DND-41 (cell line): ENCODE data around the gene MRPS18A.

ENCODE experiments used
- EZH2 ChIP-seq: IDR thresholded peaks from 3 replicates; pipeline ENCODE4 v1.6.1; 2012; ENCODE audit warnings: borderline replicate concordance, low read depth, mild to moderate bottlenecking, moderate library complexity, low read length, inconsistent platforms; ENCODE audit not compliant: severe bottlenecking
- TF ChIP-seq, protein P1 (sequence below): IDR thresholded peaks from 2 replicates; pipeline ENCODE4 v1.5.1; 2012; ENCODE audit warnings: borderline replicate concordance, low read length, moderate library complexity, mild to moderate bottlenecking; ENCODE audit not compliant: poor library complexity, severe bottlenecking; ENCODE audit errors: extremely low read depth

DNA sequence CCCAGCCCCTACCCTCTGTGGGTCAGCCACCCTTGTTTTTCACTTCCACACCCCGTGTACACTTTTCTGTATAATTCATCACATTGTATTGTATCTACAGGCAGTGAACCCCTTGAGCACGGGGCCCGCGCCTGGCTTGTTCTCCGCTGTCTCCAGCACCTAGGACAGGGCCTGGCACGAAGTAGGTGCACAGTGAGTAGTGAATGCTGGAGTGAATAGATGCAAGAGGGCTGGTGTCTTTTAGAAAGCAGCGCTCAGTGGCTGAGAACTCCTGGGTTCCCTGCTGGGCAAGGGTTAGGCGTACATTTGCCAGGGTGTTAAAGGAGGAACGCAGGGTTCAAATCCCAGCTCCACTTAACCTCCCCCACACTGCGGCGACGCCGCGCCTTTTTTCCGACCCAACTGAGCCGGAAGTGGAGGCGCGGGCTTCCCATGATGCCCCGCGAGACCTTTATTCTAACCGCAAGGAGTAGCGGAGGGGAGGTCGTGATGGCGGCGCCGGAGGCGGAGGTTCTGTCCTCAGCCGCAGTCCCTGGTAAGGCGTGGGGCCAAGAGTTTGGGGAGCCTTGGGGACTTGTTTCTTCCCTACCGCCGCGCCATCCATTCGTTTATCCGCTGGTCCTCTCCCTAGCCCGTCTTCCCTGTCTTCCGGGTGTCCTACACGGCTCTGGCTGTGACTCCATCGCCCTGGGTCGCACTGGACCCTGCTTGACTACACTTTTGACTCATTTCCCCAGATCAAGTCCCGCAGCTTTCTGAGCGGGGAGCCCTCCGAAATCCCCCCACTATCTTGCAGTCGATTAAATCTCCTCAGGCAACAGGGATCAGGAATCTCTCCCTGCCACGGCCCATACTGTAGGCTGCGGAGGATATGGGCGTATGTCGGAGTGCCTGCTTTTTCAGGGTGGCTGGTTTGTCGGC is 51.9 kb downstream of the MRPS18A start, which contains the start of gene MAD2L1BP:
- TF ChIP-seq, protein P1, sequence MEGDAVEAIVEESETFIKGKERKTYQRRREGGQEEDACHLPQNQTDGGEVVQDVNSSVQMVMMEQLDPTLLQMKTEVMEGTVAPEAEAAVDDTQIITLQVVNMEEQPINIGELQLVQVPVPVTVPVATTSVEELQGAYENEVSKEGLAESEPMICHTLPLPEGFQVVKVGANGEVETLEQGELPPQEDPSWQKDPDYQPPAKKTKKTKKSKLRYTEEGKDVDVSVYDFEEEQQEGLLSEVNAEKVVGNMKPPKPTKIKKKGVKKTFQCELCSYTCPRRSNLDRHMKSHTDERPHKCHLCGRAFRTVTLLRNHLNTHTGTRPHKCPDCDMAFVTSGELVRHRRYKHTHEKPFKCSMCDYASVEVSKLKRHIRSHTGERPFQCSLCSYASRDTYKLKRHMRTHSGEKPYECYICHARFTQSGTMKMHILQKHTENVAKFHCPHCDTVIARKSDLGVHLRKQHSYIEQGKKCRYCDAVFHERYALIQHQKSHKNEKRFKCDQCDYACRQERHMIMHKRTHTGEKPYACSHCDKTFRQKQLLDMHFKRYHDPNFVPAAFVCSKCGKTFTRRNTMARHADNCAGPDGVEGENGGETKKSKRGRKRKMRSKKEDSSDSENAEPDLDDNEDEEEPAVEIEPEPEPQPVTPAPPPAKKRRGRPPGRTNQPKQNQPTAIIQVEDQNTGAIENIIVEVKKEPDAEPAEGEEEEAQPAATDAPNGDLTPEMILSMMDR = no peak
- no peak for TF ChIP-seq EZH2
